ENCODE results near the gene NR1D1. TPM values are rescaled to one million over a fixed set of nuclear protein-coding genes. Genes with fewer than 3 reads are reported as not detected.

Gene NR1D1
- total and polyA plus RNA-seq, 2 of the 13 experiments (the other 11 are each of a cell fraction or from before 2014, with no cell fraction given): 2.1 to 2.7 TPM

GRCh38 chr17:40098846-40099618 lies 1.4 kb downstream of the NR1D1 start (continued):
- peak; percentile 85; the same call in 1 of the 2 replicates for TF ChIP-seq ZBED4 (CRISPR knock-in tag; IDR thresholded peaks at IDR 0.05; ENCODE audit: borderline replicate concordance)
- no peak for TF ChIP-seq GPBP1L1 (CRISPR knock-in tag; IDR thresholded peaks at IDR 0.05)
- TF ChIP-seq FOXC1 (CRISPR knock-in tag; IDR thresholded peaks at IDR 0.05; ENCODE audit: borderline replicate concordance): peak; percentile 99
- peak; percentile 99 for TF ChIP-seq HIVEP1 (CRISPR knock-in tag; IDR thresholded peaks at IDR 0.05)
- TF ChIP-seq ISX (CRISPR knock-in tag; conservative IDR thresholded peaks at IDR 0.05): no peak
- no peak for TF ChIP-seq ZNF441 (CRISPR knock-in tag; IDR thresholded peaks at IDR 0.05; ENCODE audit: borderline replicate concordance)
- TF ChIP-seq ZNF34 (CRISPR knock-in tag; IDR thresholded peaks at IDR 0.05; ENCODE audit: borderline replicate concordance): peak; percentile 92; the same call in 1 of the 2 replicates
- no peak for TF ChIP-seq NFIB (CRISPR knock-in tag; IDR thresholded peaks at IDR 0.05; ENCODE audit: borderline replicate concordance)
- TF ChIP-seq ZFP37 (CRISPR knock-in tag; IDR thresholded peaks at IDR 0.05; ENCODE audit: borderline replicate concordance): peak; percentile 92
- peak; percentile 96 for TF ChIP-seq ZBTB25 (CRISPR knock-in tag; IDR thresholded peaks at IDR 0.05)
- no peak; the same call in 1 of the 2 replicates for TF ChIP-seq HCFC1 (IDR thresholded peaks at IDR 0.05; ENCODE audit: low read depth, low read length)
- TF ChIP-seq ZNF777 (CRISPR knock-in tag; IDR thresholded peaks at IDR 0.05): 0 out of 2 replicates have a peak, but pooled peaks have one; percentile 66
- TF ChIP-seq CSRNP1 (CRISPR knock-in tag; IDR thresholded peaks at IDR 0.05): peak; percentile 89
- peak; percentile 94 for TF ChIP-seq ATF7-NPFF (CRISPR knock-in tag; IDR thresholded peaks at IDR 0.05; ENCODE audit: low read depth)
- TF ChIP-seq CC2D1A (CRISPR knock-in tag; IDR thresholded peaks at IDR 0.05): no peak
- peak; percentile 91 for TF ChIP-seq ATF3 (CRISPR knock-in tag; IDR thresholded peaks at IDR 0.05)
- TF ChIP-seq RBFOX2 (IDR thresholded peaks at IDR 0.05; ENCODE audit: low read depth, low read length): peak; percentile 87
- peak; percentile 57; the same call in 1 of the 2 replicates for TF ChIP-seq ZNF292 (CRISPR knock-in tag; IDR thresholded peaks at IDR 0.05; ENCODE audit: borderline replicate concordance, low read depth)
- no peak for TF ChIP-seq IKZF1 (IDR thresholded peaks at IDR 0.05)
- TF ChIP-seq ZMYM2 (CRISPR knock-in tag; IDR thresholded peaks at IDR 0.05): peak; percentile 32; the same call in 1 of the 2 replicates
- TF ChIP-seq KMT2A (CRISPR knock-in tag; IDR thresholded peaks at IDR 0.05): peak; percentile 65; the same call in 1 of the 2 replicates
- no peak for TF ChIP-seq MBNL3 (CRISPR knock-in tag; conservative IDR thresholded peaks at IDR 0.05)
